ENCODE measurements around the gene YRDC.

Gene YRDC

DNA sequence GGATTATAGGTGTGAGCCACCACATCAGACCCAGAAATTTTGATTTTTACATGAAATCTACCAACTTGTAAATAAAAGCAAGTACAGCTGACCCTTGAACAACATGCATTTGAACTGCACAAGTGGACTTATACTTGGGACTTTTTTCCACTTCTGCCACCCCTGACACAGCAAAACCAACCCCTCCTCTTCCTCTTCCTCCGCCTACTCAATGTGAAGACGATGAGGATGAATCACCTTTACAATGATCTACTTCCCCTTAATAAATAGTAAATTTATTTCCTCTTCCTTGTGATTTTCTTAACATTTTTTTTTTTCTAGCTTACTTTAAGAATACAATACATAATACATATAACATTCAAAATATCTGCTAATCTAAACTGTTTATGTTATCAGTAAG lies 17.5 kb upstream of the YRDC start:
- TF ChIP-seq, protein P1, sequence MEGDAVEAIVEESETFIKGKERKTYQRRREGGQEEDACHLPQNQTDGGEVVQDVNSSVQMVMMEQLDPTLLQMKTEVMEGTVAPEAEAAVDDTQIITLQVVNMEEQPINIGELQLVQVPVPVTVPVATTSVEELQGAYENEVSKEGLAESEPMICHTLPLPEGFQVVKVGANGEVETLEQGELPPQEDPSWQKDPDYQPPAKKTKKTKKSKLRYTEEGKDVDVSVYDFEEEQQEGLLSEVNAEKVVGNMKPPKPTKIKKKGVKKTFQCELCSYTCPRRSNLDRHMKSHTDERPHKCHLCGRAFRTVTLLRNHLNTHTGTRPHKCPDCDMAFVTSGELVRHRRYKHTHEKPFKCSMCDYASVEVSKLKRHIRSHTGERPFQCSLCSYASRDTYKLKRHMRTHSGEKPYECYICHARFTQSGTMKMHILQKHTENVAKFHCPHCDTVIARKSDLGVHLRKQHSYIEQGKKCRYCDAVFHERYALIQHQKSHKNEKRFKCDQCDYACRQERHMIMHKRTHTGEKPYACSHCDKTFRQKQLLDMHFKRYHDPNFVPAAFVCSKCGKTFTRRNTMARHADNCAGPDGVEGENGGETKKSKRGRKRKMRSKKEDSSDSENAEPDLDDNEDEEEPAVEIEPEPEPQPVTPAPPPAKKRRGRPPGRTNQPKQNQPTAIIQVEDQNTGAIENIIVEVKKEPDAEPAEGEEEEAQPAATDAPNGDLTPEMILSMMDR (IDR thresholded peaks at IDR 0.05; ENCODE audit: low read length): no peak
- TF ChIP-seq EZH2 (optimal IDR thresholded peaks at IDR 0.05; ENCODE audit: low read depth, low read length) (no peak), EZH2phosphoT487 (IDR thresholded peaks at IDR 0.05; ENCODE audit: low read length) (no peak)
- Histone ChIP-seq H2AFZ (ENCODE audit: low read length) (no peak overlapping the region), H3F3A (ENCODE audit: insufficient read depth, low read length) (no peaks in the 10 kb centered on the region), H3K36me3 (replicated peaks; ENCODE audit: insufficient read depth, low read length) (peaks cover 13% of the 10 kb centered on the region), H3K4me1 (ENCODE audit: low read length) (no peaks in the 10 kb centered on the region), H3K4me2 (ENCODE audit: low read depth, low read length) (no peak overlapping the region), H3K27me3 (replicated peaks; ENCODE audit: insufficient read depth, low read length) (no peaks in the 10 kb centered on the region), H3K79me2 (ENCODE audit: low read length) (no peaks in the 10 kb centered on the region), H4K20me1 (ENCODE audit: insufficient read depth, low read length) (no peaks in the 10 kb centered on the region), H3K9me2 (replicated peaks; ENCODE audit: insufficient read depth, low read length) (no peaks in the 10 kb centered on the region), H3K9ac (ENCODE audit: low read length) (no peak overlapping the region), H3K4me3 (ENCODE audit: low read length) (no peak overlapping the region), H3K9me3 (replicated peaks; ENCODE audit: insufficient read depth, low read length) (no peaks in the 10 kb centered on the region), H3K27ac (ENCODE audit: low read length) (no peak overlapping the region)
- no peak for DNase-seq

GRCh38 chr1:37824001-37824400 lies 16.0 kb upstream of the YRDC start:
- no peak for TF ChIP-seq EZH2phosphoT487 (IDR thresholded peaks at IDR 0.05; ENCODE audit: low read length)
- no peak for TF ChIP-seq EZH2 (optimal IDR thresholded peaks at IDR 0.05; ENCODE audit: low read depth, low read length)
- TF ChIP-seq, protein P1 (IDR thresholded peaks at IDR 0.05; ENCODE audit: low read length): no peak
- Histone ChIP-seq H3K9me3 (replicated peaks; ENCODE audit: insufficient read depth, low read length) (no peaks in the 10 kb centered on the region), H3K79me2 (ENCODE audit: low read length) (no peaks in the 10 kb centered on the region), H3K9me2 (replicated peaks; ENCODE audit: insufficient read depth, low read length) (no peaks in the 10 kb centered on the region), H3K4me1 (ENCODE audit: low read length) (no peaks in the 10 kb centered on the region), H3K4me2 (ENCODE audit: low read depth, low read length) (no peak overlapping the region), H2AFZ (ENCODE audit: low read length) (no peak overlapping the region), H3K9ac (ENCODE audit: low read length) (no peak overlapping the region), H3K36me3 (replicated peaks; ENCODE audit: insufficient read depth, low read length) (peaks cover 13% of the 10 kb centered on the region), H3K27ac (ENCODE audit: low read length) (no peak overlapping the region), H4K20me1 (ENCODE audit: insufficient read depth, low read length) (no peaks in the 10 kb centered on the region), H3K4me3 (ENCODE audit: low read length) (no peak overlapping the region), H3K27me3 (replicated peaks; ENCODE audit: insufficient read depth, low read length) (no peaks in the 10 kb centered on the region), H3F3A (ENCODE audit: insufficient read depth, low read length) (no peaks in the 10 kb centered on the region)
- DNase-seq: no peak

DNA sequence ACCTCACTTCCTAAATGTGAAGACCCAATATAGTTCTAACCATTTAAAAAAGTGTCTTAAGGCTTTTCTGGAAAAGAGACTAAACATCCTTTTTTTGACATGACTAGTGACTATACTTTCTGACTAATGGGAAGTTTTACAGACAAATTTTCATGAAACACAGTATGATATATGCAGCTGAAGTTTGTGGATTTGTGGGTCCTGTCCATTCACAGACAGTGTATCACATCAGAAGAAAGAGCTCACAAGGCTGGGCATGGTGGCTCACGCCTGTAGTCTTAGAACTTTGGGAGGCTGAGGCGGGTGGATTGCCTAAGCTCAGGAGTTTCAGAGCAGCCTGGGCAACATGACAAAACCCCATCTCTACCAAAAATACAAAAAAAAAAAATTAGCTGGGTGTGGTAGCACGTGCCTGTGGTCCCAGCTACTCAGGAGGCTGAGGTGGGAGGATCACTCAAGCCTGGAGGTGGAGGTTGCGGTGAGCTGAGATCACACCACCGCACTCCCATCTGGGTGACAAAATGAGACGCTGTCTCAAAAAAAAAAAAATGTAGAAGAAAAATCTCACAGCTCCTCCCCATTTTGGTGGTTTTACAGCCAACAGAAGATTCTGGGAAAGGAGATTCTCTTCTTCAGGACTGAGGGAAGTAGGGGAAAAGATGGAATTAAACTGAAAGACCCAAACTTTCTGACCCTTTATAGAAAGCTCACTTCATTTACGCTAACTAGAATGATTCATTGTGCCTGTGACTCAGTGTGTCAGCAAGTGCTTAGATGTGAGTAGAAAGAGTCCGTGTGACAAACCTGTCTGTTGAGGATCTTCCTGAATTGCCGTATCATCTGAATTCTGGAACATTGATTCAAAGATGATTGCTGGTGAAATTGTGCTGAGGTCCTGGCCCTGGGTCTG lies 15.2 kb upstream of the YRDC start:
- Histone ChIP-seq H3K36me3 (replicated peaks; ENCODE audit: insufficient read depth, low read length) (peaks cover 13% of the 10 kb centered on the region), H3K9me2 (replicated peaks; ENCODE audit: insufficient read depth, low read length) (no peaks in the 10 kb centered on the region), H3K4me1 (ENCODE audit: low read length) (no peaks in the 10 kb centered on the region), H2AFZ (ENCODE audit: low read length) (no peak overlapping the region), H3F3A (ENCODE audit: insufficient read depth, low read length) (no peaks in the 10 kb centered on the region), H3K4me2 (ENCODE audit: low read depth, low read length) (no peak overlapping the region), H3K4me3 (ENCODE audit: low read length) (no peak overlapping the region), H3K9me3 (replicated peaks; ENCODE audit: insufficient read depth, low read length) (no peaks in the 10 kb centered on the region), H3K27ac (ENCODE audit: low read length) (no peak overlapping the region), H3K9ac (ENCODE audit: low read length) (no peak overlapping the region), H3K79me2 (ENCODE audit: low read length) (no peaks in the 10 kb centered on the region), H3K27me3 (replicated peaks; ENCODE audit: insufficient read depth, low read length) (no peaks in the 10 kb centered on the region), H4K20me1 (ENCODE audit: insufficient read depth, low read length) (no peaks in the 10 kb centered on the region)
- DNase-seq: no peak
- TF ChIP-seq, protein P1 (IDR thresholded peaks at IDR 0.05; ENCODE audit: low read length): no peak
- TF ChIP-seq EZH2phosphoT487 (IDR thresholded peaks at IDR 0.05; ENCODE audit: low read length): no peak
- TF ChIP-seq EZH2 (optimal IDR thresholded peaks at IDR 0.05; ENCODE audit: low read depth, low read length): no peak
